ENCODE measurements around the gene ZNF691.
"Not testable (repeated sequence)": the region's sequence is repeated elsewhere in the genome, so short reads cannot be mapped to it uniquely, and the experiment has no call there.

Gene ZNF691

DNA sequence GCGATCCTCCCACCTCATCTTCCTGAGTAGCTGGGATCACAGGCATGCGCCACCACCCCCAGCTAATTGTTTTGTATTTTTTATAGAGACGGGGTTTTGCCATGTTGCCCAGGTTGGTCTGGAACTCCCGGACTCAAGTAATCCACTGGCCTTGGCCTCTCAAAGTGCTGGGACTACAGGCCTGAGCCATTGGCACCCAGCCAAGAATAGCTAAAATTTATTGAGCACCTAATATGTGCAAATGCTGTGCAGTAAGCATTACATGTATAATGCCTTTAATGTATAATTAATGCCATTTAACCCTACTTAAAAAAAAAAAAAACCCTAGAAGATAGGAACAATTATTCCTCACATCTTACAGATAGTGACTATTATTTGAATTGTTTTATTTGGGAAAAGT lies 42.9 kb downstream of the ZNF691 start:
- no peak overlapping the region for H3K9ac ChIP-seq (ENCODE audit: low read length)
- H3K36me3 ChIP-seq (ENCODE audit: control insufficient read depth, low read depth, low read length), result no peaks in the 10 kb centered on the region
- H3K27ac ChIP-seq (ENCODE audit: low read length), result no peak overlapping the region
- H3K27me3 ChIP-seq (ENCODE audit: control insufficient read depth, insufficient read depth, low read length), result no peaks in the 10 kb centered on the region
- no peaks in the 10 kb centered on the region for H3K9me3 ChIP-seq (ENCODE audit: control insufficient read depth, low read depth, low read length)
- H3K4me3 ChIP-seq (ENCODE audit: low read length), result no peak overlapping the region
- no peaks in the 10 kb centered on the region for H3K4me1 ChIP-seq (ENCODE audit: control insufficient read depth, low read depth, low read length)

DNA sequence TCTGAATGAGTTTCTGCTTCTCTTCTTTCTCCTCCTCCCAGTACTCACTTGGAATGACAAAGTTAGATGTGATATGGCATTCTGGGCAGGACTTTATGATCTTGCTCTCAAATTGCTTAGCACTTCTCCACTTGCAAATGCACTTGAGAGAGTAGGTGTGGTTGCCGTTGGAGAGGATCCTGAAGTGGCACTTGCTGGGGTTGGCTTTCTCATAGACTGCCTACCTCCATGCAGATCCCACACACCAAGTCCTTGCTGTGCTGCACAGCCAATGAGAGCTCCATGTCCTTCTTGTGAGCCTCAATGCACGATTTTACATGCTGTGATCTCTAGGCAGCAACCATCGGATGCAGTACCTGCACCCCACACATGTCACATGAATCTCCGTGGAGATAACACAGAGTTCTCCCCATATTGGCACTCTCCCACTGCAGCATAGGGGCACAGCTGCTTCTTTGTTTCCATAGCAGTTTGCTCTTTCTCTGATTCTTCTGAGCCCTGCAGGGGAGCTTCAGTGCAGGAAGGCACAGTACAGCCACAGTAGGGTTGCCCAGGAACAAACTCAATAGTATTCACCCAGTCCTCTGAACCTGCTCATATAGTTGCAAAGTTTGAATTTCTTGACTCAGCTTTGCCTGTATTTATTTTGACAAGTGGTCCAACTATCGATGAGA lies 45.2 kb downstream of the ZNF691 start:
- Histone ChIP-seq H3K9me3 (ENCODE audit: control insufficient read depth, low read depth, low read length) (no peaks in the 10 kb centered on the region), H3K36me3 (ENCODE audit: control insufficient read depth, low read depth, low read length) (no peaks in the 10 kb centered on the region), H3K4me1 (ENCODE audit: control insufficient read depth, low read depth, low read length) (no peaks in the 10 kb centered on the region), H3K9ac (ENCODE audit: low read length) (no peak overlapping the region), H3K4me3 (ENCODE audit: low read length) (no peak overlapping the region), H3K27me3 (ENCODE audit: control insufficient read depth, insufficient read depth, low read length) (no peaks in the 10 kb centered on the region), H3K27ac (ENCODE audit: low read length) (no peak overlapping the region)

GRCh38 chr1:42899960-42900359 lies 53.5 kb downstream of the ZNF691 start:
- H3K27me3 ChIP-seq (ENCODE audit: control insufficient read depth, insufficient read depth, low read length); H3K9me3 ChIP-seq (ENCODE audit: control insufficient read depth, low read depth, low read length); H3K4me3 ChIP-seq (ENCODE audit: low read length); H3K36me3 ChIP-seq (ENCODE audit: control insufficient read depth, low read depth, low read length); H3K9ac ChIP-seq (ENCODE audit: low read length); H3K4me1 ChIP-seq (ENCODE audit: control insufficient read depth, low read depth, low read length); H3K27ac ChIP-seq (ENCODE audit: low read length): not testable (repeated sequence)

All from iPS-18a (cell line).